ENCODE measurements around the gene DDT. TPM values are rescaled to one million over a fixed set of nuclear protein-coding genes. Genes with fewer than 3 reads are reported as not detected.
"Not testable (repeated sequence)": the region's sequence is repeated elsewhere in the genome, so short reads cannot be mapped to it uniquely, and the experiment has no call there.

The DDT gene
- total RNA-seq, 2 donors from 2014 or later = 122 to 125 TPM

DNA sequence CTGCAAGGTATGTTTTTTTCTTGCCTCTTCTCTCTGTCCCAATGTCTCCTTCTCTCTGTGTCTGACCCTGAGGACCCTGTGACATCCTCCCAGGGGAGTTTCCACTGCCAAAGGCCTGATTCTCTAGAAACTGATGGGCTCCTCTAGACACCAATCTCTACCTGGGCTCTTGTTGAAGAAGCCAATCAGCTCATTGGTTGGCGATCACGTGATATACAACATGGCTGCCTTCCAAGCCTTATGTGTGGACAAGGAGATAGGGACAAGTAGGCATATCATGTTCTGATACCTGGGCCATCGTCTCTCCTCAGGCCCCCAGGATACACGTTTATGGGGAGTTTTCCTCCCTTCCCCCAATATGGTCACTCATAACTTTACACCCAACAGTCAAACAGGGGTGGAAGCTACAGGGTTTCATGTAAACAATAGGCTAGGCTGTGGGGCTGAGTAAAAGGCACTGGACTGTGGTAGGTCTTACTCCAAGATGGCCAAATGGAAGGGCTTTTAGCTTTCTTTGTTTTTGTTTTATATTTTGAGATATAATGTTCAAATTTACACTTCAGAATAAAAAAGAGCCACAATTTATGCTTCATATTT is 19.4 kb upstream of the DDT start:
- ATAC-seq; intact Hi-C loops (cut with DNase I); DNase-seq: not testable (repeated sequence)

GRCh38 chr22:23993080-23993479 is 18.8 kb upstream of the DDT start:
- DNase-seq; intact Hi-C loops (cut with DNase I); ATAC-seq: not testable (repeated sequence)

GRCh38 chr22:23989583-23990244 is 15.5 kb upstream of the DDT start:
- intact Hi-C loops (cut with DNase I) = loop anchor here in 1 of 2 donors (10.0 kb wide), 1 partner anchor 195 kb away; the partner anchor contains the start of gene SUSD2
- not testable (repeated sequence) for DNase-seq
- peak in 1 of 2 donors; percentile 30 for ATAC-seq

DNA sequence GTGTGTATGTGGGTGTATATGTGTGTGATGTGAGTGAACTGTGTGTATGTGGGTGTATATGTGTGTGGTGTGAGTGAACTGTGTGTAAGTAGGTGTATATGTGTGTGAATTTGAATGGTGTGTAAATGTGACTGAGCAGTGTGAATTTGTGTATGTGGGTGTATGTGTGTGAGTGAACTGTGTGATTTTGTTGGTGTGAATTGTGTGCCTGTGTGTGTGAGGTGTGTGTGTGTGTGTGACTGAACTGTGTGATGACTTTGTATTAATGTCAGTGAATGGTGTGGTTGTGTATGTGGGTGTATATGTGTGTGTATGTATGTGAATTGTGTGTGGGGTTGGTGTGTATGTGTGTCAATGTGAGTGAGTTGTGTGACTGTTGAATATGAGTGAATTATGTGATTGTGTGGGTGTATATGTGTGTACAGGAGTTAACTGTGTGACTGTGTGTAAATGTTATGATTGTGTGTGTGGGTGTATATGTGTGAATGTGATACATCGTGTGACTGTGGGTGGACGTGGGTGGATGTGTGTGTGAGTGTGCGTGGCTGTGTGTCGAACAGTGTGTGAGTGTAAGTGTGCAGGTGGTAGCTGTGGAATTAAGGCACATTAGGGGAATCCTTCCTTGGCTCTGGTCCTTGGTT is 12.4 kb upstream of the DDT start:
- DNase-seq, ATAC-seq: not testable (repeated sequence)
- intact Hi-C loops (cut with DNase I) = loop anchor here in 1 of 2 donors (10.0 kb wide), 1 partner anchor 198 kb away; the partner anchor contains the start of gene SUSD2

DNA sequence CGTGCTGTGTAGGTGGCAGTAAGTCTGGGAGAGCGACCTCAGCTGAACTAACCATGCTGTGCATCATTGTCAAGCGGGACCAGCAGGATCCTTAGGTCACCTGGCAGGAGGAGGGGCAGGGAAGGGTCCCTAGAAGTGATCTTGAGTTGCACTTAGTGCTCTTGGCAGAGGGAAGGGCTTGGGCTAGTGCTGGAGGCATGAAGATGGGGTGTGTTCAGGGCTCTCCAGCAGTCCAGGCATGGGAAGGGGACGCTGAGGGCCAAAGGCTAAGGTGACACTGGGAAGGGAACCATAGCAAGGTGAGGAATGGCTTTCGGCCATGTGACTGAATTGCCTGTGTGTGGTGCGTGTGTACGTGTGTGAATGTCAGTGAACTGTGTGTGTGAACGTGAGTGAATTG is 11.8 kb upstream of the DDT start:
- intact Hi-C loops (cut with DNase I) = loop anchor here in 1 of 2 donors (10.0 kb wide), 1 partner anchor 199 kb away; the partner anchor contains the start of gene SUSD2
- not testable (repeated sequence) for ATAC-seq, DNase-seq

- DNase-seq (no peak), ATAC-seq (no peak)
- intact Hi-C loops (cut with DNase I) = loop anchor here in 1 of 2 donors (10.0 kb wide), 1 partner anchor 200 kb away; the partner anchor contains the start of gene SUSD2
Measured at GRCh38 chr22:23984430-23984829, 10.2 kb upstream of the DDT start.

DNA sequence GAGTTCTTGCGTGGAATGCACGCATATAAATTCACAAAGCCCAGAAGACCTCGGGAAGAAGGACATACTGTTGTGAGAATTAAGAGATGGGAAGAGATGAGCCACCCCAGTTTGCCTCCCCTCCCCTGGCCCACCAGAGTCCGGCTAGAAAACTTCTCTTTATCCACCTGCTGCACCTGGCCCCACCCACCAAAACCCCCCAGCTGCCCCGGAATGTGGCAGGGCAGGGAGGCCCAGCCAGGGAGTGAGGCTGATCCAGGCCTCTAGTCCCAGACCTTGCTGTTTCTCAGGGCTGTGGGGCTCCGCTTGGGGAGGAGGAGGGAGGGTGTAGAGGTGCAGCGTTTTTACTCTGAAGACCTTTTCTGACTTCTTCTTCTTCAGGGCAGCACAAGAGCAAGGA is 6.3 kb upstream of the DDT start:
- intact Hi-C loops (cut with DNase I) = loop anchor here in 1 of 2 donors (10.0 kb wide), 1 partner anchor 204 kb away; the partner anchor contains the start of gene SUSD2
- not testable (repeated sequence) for ATAC-seq, DNase-seq

- ATAC-seq = peak; percentile 95 to 97
- intact Hi-C loops (cut with DNase I) = loop anchor here in 1 of 2 donors (10.0 kb wide), 1 partner anchor 205 kb away; the partner anchor contains the start of gene SUSD2
- not testable (repeated sequence) for DNase-seq
Measured at GRCh38 chr22:23979557-23980240, 5.5 kb upstream of the DDT start, which contains the start of gene GSTT2. GSTT2 (plus strand) TSS chr22:23980134.

DNA sequence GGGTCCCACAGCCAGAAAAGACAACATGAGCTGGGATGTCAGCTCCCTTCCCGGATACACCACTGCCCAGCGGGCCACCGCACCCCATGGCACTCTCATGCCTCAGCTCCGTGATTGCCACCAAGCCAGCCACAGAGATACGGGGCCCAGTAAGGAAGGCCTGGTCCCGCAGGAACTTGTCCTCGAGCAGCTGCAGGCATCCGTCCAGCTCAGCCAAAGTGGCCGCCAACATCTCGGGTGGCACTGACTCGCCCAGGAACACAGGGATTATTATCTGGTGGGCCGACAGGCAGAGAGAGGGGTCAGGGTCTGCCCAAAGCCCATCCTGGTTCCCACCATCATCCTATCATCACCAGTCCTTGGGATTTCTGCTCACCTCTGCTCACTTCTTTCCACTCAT is 3.1 kb upstream of the DDT start:
- ATAC-seq; DNase-seq; intact Hi-C loops (cut with DNase I): not testable (repeated sequence)

DNA sequence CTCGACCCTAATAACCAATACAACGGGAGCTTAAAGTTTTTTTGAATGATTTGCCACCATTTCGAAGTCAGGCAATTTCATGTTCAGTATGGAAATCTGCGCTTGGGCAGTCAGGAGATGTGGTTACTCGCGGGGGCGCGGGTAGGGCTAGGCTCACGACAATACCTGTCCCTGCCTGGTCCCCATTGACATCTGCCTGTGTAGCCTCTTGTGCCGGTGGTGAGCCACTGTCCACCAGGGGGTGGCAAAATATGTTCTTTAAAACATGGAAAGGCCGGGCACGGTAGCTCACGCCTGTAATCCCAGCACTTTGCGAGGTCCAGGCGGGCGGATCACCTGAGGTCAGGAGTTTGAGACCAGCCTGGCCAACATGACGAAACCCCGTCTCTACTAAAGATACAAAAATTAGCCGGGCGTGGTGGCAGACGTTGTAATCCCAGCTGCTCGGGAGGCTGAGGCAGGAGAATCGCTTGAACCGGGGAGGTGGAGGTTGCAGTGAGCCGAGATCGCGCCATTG is 653 bp upstream of the DDT start:
- DNase-seq = not testable (repeated sequence)

DNA sequence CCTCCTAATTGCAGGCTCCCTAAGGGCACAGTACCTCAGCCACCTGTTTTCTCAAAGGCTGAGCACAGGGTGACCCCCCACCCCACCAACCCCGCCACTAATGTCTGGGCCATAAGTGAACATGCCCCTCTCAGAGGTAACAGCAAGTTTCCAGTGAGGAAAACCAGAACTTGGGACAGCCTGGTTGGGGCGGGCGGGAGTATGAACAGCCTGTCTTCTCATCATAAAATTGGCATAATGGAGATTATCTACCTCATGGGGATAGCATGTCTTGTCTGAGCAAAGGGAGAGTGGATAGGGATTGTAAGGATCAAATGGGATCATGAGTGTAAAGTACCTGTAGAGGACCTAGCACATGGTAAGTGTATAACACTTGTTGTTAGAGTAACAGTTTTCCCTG is 2.3 kb downstream of the DDT start:
- not testable (repeated sequence) for DNase-seq, ATAC-seq
- intact Hi-C loops (cut with DNase I) = loop anchor here in 1 of 2 donors (5.0 kb wide), 1 partner anchor 45 kb away; no protein-coding TSS in a partner anchor

More for the DNA sequence above, 653 bp upstream of the DDT start:
- intact Hi-C loops (cut with DNase I) = loop anchor here in 1 of 2 donors (5.0 kb wide), 1 partner anchor 48 kb away; no protein-coding TSS in a partner anchor
- ATAC-seq = peak; percentile 24 to 31

DNA sequence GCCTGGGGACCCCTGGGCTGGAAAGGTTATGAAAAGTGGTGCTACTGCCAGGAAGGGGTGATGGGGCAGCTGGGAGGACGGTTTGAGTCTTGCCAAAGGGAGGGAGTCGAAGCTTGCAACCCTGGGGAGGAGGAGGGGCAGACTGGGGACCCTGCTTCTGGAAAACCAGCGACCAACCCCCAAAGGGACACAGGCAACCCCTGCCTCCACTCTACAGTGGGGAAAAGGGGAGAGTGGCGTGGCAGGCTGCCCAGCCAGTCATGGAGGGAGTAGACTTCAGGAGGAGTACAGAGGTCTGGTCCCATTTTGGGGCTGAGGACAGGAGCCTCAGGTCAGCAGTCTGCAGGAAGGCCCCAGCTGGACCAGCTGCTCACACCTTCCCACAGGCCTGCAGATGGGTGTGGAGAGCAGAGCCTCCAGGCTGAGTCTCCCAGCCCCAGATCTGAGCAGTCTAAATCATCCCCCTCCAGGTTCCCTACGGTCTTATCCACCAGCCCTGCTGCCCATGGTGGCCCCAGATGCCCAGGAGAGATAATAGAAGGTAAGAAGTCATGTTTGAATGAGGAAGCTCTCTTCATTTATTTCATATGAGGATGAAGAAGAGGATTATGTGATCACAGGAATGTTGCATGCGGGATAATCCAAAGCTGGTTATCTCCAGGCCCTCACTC is 3.3 kb downstream of the DDT start:
- intact Hi-C loops (cut with DNase I) = loop anchor here in 1 of 2 donors (5.0 kb wide), 1 partner anchor 44 kb away; no protein-coding TSS in a partner anchor
- DNase-seq (no peak), ATAC-seq (no peak)

DNA sequence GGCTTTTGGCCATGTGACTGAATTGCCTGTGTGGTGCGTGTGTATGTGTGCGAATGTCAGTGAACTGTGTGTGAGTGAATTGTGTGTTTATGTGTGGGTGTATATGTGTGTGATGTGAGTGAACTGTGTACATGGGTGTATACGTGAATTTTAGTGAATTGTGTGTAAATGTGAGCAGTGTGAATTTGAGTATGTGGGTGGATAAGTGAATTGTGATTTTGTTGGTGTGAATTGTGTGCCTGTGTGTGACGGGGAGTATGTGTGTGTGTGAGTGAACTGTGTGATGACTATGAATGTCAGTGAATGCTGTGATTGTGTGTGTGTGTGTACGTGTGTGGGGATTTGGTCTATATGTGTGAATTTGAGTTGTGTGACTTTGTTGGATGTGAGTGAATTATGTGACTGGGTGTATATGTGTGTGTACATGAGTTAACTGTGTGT is 4.0 kb downstream of the DDT start:
- no peak for DNase-seq
- intact Hi-C loops (cut with DNase I) = loop anchor here in 1 of 2 donors (5.0 kb wide), 1 partner anchor 43 kb away; no protein-coding TSS in a partner anchor
- ATAC-seq = no peak

DNA sequence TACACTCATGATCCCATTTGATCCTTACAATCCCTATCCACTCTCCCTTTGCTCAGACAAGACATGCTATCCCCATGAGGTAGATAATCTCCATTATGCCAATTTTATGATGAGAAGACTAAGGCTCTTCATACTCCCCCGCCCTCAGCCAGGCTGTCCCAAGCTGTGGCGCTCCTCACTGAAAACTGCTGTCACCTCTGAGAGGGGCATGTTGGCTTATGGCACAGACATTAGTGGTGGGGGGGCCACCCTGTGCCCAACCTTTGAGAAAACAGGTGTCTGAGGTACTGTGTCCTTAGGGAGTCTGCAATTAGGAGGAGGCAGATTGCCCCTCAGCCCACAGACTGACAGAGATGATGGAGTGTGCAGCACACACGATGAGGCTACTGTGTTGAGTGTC is 5.2 kb downstream of the DDT start:
- ATAC-seq (no peak), DNase-seq (no peak)
- intact Hi-C loops (cut with DNase I) = loop anchor here in 1 of 2 donors (5.0 kb wide), 1 partner anchor 37 kb away; no protein-coding TSS in a partner anchor

GRCh38 chr22:23966568-23966967 is 7.7 kb downstream of the DDT start, which contains the start of gene DDTL:
DDTL (plus strand) TSS chr22:23966888; CDS start chr22:23966915, 27 bp downstream.
- not testable (repeated sequence) for DNase-seq
- ATAC-seq = peak; percentile 98 to 99
- intact Hi-C loops (cut with DNase I) = loop anchor here in 1 of 2 donors (5.0 kb wide), 1 partner anchor 34 kb away; no protein-coding TSS in a partner anchor

DNA sequence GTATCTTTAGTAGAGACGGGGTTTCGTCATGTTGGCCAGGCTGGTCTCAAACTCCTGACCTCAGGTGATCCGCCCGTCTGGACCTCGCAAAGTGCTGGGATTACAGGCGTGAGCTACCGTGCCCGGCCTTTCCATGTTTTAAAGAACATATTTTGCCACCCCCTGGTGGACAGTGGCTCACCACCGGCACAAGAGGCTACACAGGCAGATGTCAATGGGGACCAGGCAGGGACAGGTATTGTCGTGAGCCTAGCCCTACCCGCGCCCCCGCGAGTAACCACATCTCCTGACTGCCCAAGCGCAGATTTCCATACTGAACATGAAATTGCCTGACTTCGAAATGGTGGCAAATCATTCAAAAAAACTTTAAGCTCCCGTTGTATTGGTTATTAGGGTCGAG is 8.1 kb downstream of the DDT start:
- intact Hi-C loops (cut with DNase I) = loop anchor here in 1 of 2 donors (5.0 kb wide), 1 partner anchor 34 kb away; no protein-coding TSS in a partner anchor
- not testable (repeated sequence) for DNase-seq
- peak; percentile 18 to 25 for ATAC-seq

DNA sequence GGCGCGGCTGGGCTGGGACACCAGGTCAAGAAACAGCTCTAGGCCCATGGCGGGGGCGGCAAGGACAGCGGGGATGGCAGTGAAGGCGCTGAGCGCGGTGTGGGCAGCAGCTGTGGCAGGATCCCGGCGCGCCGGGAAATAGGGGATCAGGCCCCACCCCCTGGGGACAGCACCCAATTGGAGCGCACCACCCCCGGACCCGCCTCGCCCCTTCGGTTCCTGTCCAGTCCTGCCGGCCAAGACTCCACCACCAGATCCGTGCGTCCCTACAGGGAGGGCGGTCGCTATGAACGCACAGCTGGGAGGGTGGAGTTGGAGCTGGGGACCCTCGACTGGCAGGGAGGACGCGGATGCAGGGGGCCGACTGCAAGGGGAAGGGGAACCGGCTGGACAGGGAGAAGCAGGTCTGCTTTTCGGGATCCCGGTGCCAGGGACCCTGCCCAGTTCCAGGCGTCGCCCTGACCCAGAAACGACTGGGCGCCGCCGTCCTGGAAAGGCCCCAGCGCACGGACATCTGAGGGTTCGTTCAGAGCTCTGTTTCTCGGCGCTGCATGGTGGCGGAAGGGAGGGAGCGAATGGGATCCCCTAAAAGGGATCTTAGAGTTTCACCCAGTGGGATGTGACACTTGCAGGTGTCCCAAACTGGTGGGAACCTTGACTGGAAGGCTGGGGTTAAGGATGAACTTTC is 13.0 kb downstream of the DDT start, which contains the start of gene GSTT2B:
Gene GSTT2B (minus strand): TSS at position 112 of the 688 bp plus-strand sequence. CDS start 64 bp downstream, at position 48.
- peak; percentile 90 to 92 for ATAC-seq
- intact Hi-C loops (cut with DNase I); DNase-seq: not testable (repeated sequence)
